A549 (cell line): ENCODE results near the gene WNT6. TPM values are rescaled to one million over a fixed set of nuclear protein-coding genes. Genes with fewer than 3 reads are reported as not detected.
A peak's percentile ranks its signal among the peaks of the same experiment; 100 is the strongest.

Experiments
- ATAC-seq, 2 experiments: fragments of 200-7000 bp in 1 of 2; fragments of >200 bp in 1 of 2; cut with Nextera tagmentation in 1 of 2; cut with Tn5 transposase in 1 of 2; 3 replicates each; pipeline versions ENCODE4 v1.8.0 to v1.9.1; 2018 to 2020; ENCODE audit warnings: mild to moderate bottlenecking in 1 of 2, moderate library complexity in 1 of 2
- CTCF ChIA-PET: fragments of 300-600 bp; sonication (Branson Sonifier 250); formaldehyde crosslinking; extraction: SDS; loops from one replicate; lab custom pipeline; 2021; ENCODE audit warnings: antibody characterized with exemption, inconsistent platforms; lab: Yijun Ruan, JAX
- POLR2A ChIA-PET: fragments of 350-600 bp; formaldehyde crosslinking; extraction: SDS; loops from one replicate; lab custom pipeline; 2021; ENCODE audit warnings: antibody characterized with exemption, inconsistent platforms; lab: Yijun Ruan, JAX
- DNase-seq, 2 experiments: peaks; one replicate each; pipeline versions ENCODE4 v3.0.0 to v3.0.0-alpha.2; 2011 to 2016; ENCODE audit warnings: low read depth in 1 of 2, low spot score in 1 of 2
- FAIRE-seq: peaks from 2 replicates; lab custom pipeline; 2011; peaks lifted over from hg19 to GRCh38; lab: Jason Lieb, UNC
- H3K27ac ChIP-seq, 2 experiments: fragments of >200 bp; sonication (Bioruptor Twin); formaldehyde crosslinking; 3 replicates each; pipeline ENCODE4 v1.5.1; 2016 to 2017
- H3K4me1 ChIP-seq: fragments of >200 bp; sonication (Bioruptor Twin); formaldehyde crosslinking; 3 replicates; pipeline ENCODE4 v1.6.1; 2016
- H3K4me2 ChIP-seq: fragments of >200 bp; sonication (Bioruptor Twin); formaldehyde crosslinking; 3 replicates; pipeline ENCODE4 v1.6.1; 2016
- H3K4me3 ChIP-seq: fragments of >200 bp; sonication (Bioruptor Twin); formaldehyde crosslinking; 3 replicates; pipeline ENCODE4 v1.5.1; 2016
- H3K9me3 ChIP-seq: fragments of >200 bp; sonication (Bioruptor Twin); formaldehyde crosslinking; 3 replicates; pipeline ENCODE4 v1.6.1; 2016
- CBX2 ChIP-seq: fragments of 200-600 bp; sonication (generic); IDR thresholded peaks from 2 replicates; pipeline ENCODE4 v1.6.1; 2016; ENCODE audit warnings: low read depth, mild to moderate bottlenecking, borderline replicate concordance
- CBX8 ChIP-seq: fragments of 200-600 bp; sonication (generic); IDR thresholded peaks from 2 replicates; pipeline ENCODE4 v1.6.1; 2016
- CTCF ChIP-seq: fragments of >200 bp; sonication (Bioruptor Twin); formaldehyde crosslinking; IDR thresholded peaks from 3 replicates; pipeline ENCODE4 v1.5.1; 2016
- E2F6 ChIP-seq: IDR thresholded peaks from 2 replicates; pipeline ENCODE4 v1.6.1; 2012; ENCODE audit warnings: low read depth, borderline replicate concordance
- FOSB ChIP-seq: fragments of 250-450 bp; sonication (Bioruptor Pico); IDR thresholded peaks from 2 replicates; pipeline ENCODE4 v1.5.0; 2020; ENCODE audit warnings: mild to moderate bottlenecking, moderate library complexity
- FOXS1 ChIP-seq: fragments of 250-450 bp; sonication (Bioruptor Pico); IDR thresholded peaks from 2 replicates; pipeline ENCODE4 v1.5.0; 2020; ENCODE audit warnings: mild to moderate bottlenecking, moderate library complexity
- HES2 ChIP-seq: fragments of >200 bp; sonication (Bioruptor Twin); formaldehyde crosslinking; IDR thresholded peaks from 2 replicates; pipeline ENCODE4 v1.6.1; 2016
- HMGXB4 ChIP-seq: fragments of 250-450 bp; sonication (Bioruptor Pico); IDR thresholded peaks from 2 replicates; pipeline ENCODE4 v1.5.0; 2021; ENCODE audit warnings: mild to moderate bottlenecking, moderate library complexity, borderline replicate concordance
- JUN ChIP-seq, 2 experiments: fragments of >200 bp; sonication (Bioruptor Twin); formaldehyde crosslinking; IDR thresholded peaks; 2 replicates in 1 of 2; 3 replicates in 1 of 2; pipeline ENCODE4 v1.6.1; 2016 to 2017
- JUNB ChIP-seq: fragments of >200 bp; sonication (Bioruptor Twin); formaldehyde crosslinking; IDR thresholded peaks from 2 replicates; pipeline ENCODE4 v1.6.1; 2016
- KDM1A ChIP-seq: fragments of 200-600 bp; sonication (generic); IDR thresholded peaks from 2 replicates; pipeline ENCODE4 v1.6.1; 2016; ENCODE audit warnings: low read depth, mild to moderate bottlenecking
- MAX ChIP-seq: IDR thresholded peaks from 2 replicates; pipeline ENCODE4 v1.6.1; 2012
- MYC ChIP-seq: IDR thresholded peaks from 2 replicates; pipeline ENCODE4 v1.6.1; 2012; ENCODE audit warnings: mild to moderate bottlenecking, inconsistent platforms, low read length, improper control_type of control experiment, borderline replicate concordance
- NFE2L2 ChIP-seq: fragments of 150-350 bp; conservative IDR thresholded peaks from 2 replicates; pipeline ENCODE4 v1.6.1; 2014; ENCODE audit warnings: low read length
- NPAS2 ChIP-seq: fragments of 250-450 bp; sonication (Bioruptor Pico); IDR thresholded peaks from 2 replicates; pipeline ENCODE4 v1.8.0; 2022; ENCODE audit warnings: mild to moderate bottlenecking, moderate library complexity, borderline replicate concordance
- RAD21 ChIP-seq, 2 experiments: fragments of >200 bp in 1 of 2; sonication (Bioruptor Twin) in 1 of 2; formaldehyde crosslinking in 1 of 2; IDR thresholded peaks in 1 of 2; conservative IDR thresholded peaks in 1 of 2; 2 replicates in 1 of 2; 3 replicates in 1 of 2; pipeline ENCODE4 v1.6.1; 2012 to 2018; ENCODE audit warnings: inconsistent platforms in 1 of 2
- RARB ChIP-seq: fragments of 250-450 bp; sonication (Bioruptor Pico); IDR thresholded peaks from 2 replicates; pipeline ENCODE4 v1.8.0; 2021; ENCODE audit warnings: mild to moderate bottlenecking, moderate library complexity
- RCOR1 ChIP-seq: fragments of 150-350 bp; IDR thresholded peaks from 2 replicates; pipeline ENCODE4 v1.6.1; 2014; ENCODE audit warnings: antibody characterized with exemption, low read length, low read depth
- RFX5 ChIP-seq: fragments of 450-650 bp; IDR thresholded peaks from 2 replicates; pipeline ENCODE4 v1.7.1; 2014; ENCODE audit warnings: antibody characterized with exemption, mild to moderate bottlenecking, moderate library complexity
- SMC3 ChIP-seq: fragments of >200 bp; sonication (Bioruptor Twin); formaldehyde crosslinking; IDR thresholded peaks from 3 replicates; pipeline ENCODE4 v1.6.1; 2018; ENCODE audit warnings: inconsistent platforms
- WGBS: methylation state at CpG from one replicate; pipeline ENCODE4 v1.1.6; 2017; ENCODE audit errors: missing lambda C conversion rate; 5-methylcytosine and 5-hydroxymethylcytosine counted together
- polyA plus RNA-seq, 4 experiments: library from polyadenylated mRNA; depleted of rRNA in 3 of 4; stranded (reverse); fragments of >200 nt; fragmentation: RNase III in 1 of 4; extraction: RNeasy Plus Mini Kit Qiagen cat#74134 plus additional on column Dnase treatment in 1 of 4; gene quantifications; 2 replicates in 3 of 4; 3 replicates in 1 of 4; pipeline ENCODE4 v1.2.3, GENCODE V29; 2011 to 2017

Gene WNT6
- polyA plus RNA-seq, 2 of the 4 experiments (the other 2 are of a cell fraction) = 0.06 to 0.10 TPM

GRCh38 chr2:218851286-218851685 is 8.3 kb upstream of the WNT6 start:
- TF ChIP-seq FOXS1 = no peak
- POLR2A ChIA-PET = no interaction called here
- WGBS = 64% methylated on average over 2 of the region's 3 CpGs
- no peak for FAIRE-seq
- DNase-seq = no peak
- Histone ChIP-seq H3K4me2 (no peak overlapping the region), H3K4me1 (peaks cover 11% of the 10 kb centered on the region), H3K27ac (no peak overlapping the region), H3K4me3 (no peak overlapping the region), H3K9me3 (no peaks in the 10 kb centered on the region)
- CTCF ChIA-PET = interaction anchor here (1.2 to 6.2 kb wide), 9 partner anchors 13 to 194 kb away, joined by 3 to 57 read pairs (median 8); partner anchors contain the start of genes BCS1L, TTLL4 and ZNF142
- no peak for ATAC-seq

GRCh38 chr2:218852911-218853667 is 6.5 kb upstream of the WNT6 start:
- ATAC-seq (peak; percentile 36 to 73; a peak in 4 of 6 replicates), FAIRE-seq (no peak), DNase-seq (peak in 1 of 2 experiments; percentile 75)
- peak overlapping the region; percentile 18; the same call in 1 of the 3 replicates for H3K4me2 ChIP-seq
- no peaks in the 10 kb centered on the region for H3K9me3 ChIP-seq
- H3K27ac ChIP-seq = 0 out of 6 replicates have a peak overlapping the region, but pooled peaks of 1 of the 2 experiments have one; percentile 12
- POLR2A ChIA-PET = no interaction called here
- peak; percentile 83 for TF ChIP-seq CTCF
- TF ChIP-seq RAD21 (conservative IDR thresholded peaks at IDR 0.05 in 1 of 2, IDR thresholded peaks at IDR 0.05 in 1 of 2) = peak; percentile 82 to 88
- TF ChIP-seq KDM1A = no peak
- TF ChIP-seq SMC3 = peak; percentile 71
- WGBS = 49% methylated on average over 16 of the region's 16 CpGs
- CTCF ChIA-PET = interaction anchor here (0.6 to 6.2 kb wide), 22 partner anchors 11 to 288 kb away, joined by 3 to 57 read pairs (median 5); partner anchors contain the start of gene TTLL4
- H3K4me3 ChIP-seq = no peak overlapping the region
- peaks cover 25% of the 10 kb centered on the region for H3K4me1 ChIP-seq

GRCh38 chr2:218853766-218854165 is 5.8 kb upstream of the WNT6 start:
- DNase-seq (peak in 1 of 2 experiments; percentile 29), FAIRE-seq (no peak)
- H3K9me3 ChIP-seq = no peaks in the 10 kb centered on the region
- H3K4me1 ChIP-seq = peaks cover 31% of the 10 kb centered on the region
- WGBS = 65% methylated on average over 5 of the region's 5 CpGs
- POLR2A ChIA-PET = no interaction called here
- TF ChIP-seq HES2 (no peak), CBX2 (no peak), RARB (CRISPR knock-in tag) (no peak), MYC (no peak), JUN (IDR thresholded peaks at IDR 0.05) (no peak), JUNB (no peak)
- TF ChIP-seq, all 56 proteins: peak for 0
- Histone ChIP-seq H3K27ac (0 out of 6 replicates have a peak overlapping the region, but pooled peaks of 1 of the 2 experiments have one; percentile 12), H3K4me3 (no peak overlapping the region), H3K4me2 (0 out of 3 replicates have a peak overlapping the region, but pooled peaks have one; percentile 10)
- CTCF ChIA-PET = interaction anchor here (0.6 to 6.2 kb wide), 10 partner anchors 11 to 461 kb away, joined by 3 to 57 read pairs (median 4); no protein-coding TSS in a partner anchor
- ATAC-seq = peak; percentile 28 to 32; a peak in 5 of 6 replicates

- Histone ChIP-seq H3K27ac (no peak overlapping the region), H3K4me3 (no peak overlapping the region), H3K9me3 (no peaks in the 10 kb centered on the region), H3K4me1 (peaks cover 38% of the 10 kb centered on the region), H3K4me2 (no peak overlapping the region)
- ChIA-PET CTCF (interaction anchor here (0.6 to 6.2 kb wide), 6 partner anchors 15 to 268 kb away, joined by 3 to 57 read pairs (median 6); partner anchors contain the start of gene TTLL4), POLR2A (no interaction called here)
- DNase-seq = no peak
- FAIRE-seq = no peak
- ATAC-seq = no peak
- 80% methylated on average over 5 of the region's 5 CpGs for WGBS
- TF ChIP-seq RFX5 (no peak), NFE2L2 (no peak), NPAS2 (CRISPR knock-in tag) (no peak), HES2 (no peak), CBX8 (no peak), JUNB (no peak), E2F6 (no peak), HMGXB4 (CRISPR knock-in tag) (no peak), MAX (no peak), RCOR1 (no peak), CTCF (no peak), FOSB (no peak)
Observed at GRCh38 chr2:218854860-218855259, 4.7 kb upstream of the WNT6 start.
